ENCODE data around the gene ADAM17.

- TF ChIP-seq FOSL2 (IDR thresholded peaks at IDR 0.05; ENCODE audit: borderline replicate concordance, low read depth) (no peak), RAD21 (IDR thresholded peaks at IDR 0.05; ENCODE audit: low read length) (no peak), MEF2A (IDR thresholded peaks at IDR 0.05; ENCODE audit: borderline replicate concordance, low read depth) (no peak), TCF12 (IDR thresholded peaks at IDR 0.05) (no peak), CTCF (IDR thresholded peaks at IDR 0.05) (no peak), MAX (IDR thresholded peaks at IDR 0.05; ENCODE audit: low read depth) (no peak), TEAD4 (IDR thresholded peaks at IDR 0.05; ENCODE audit: borderline replicate concordance, insufficient read depth) (no peak), GATA2 (CRISPR knock-in tag; IDR thresholded peaks at IDR 0.05) (no peak), POLR2AphosphoS5 (IDR thresholded peaks at IDR 0.05; ENCODE audit: low read depth, low read length) (no peak), PBX3 (IDR thresholded peaks at IDR 0.05) (no peak), TAF1 (IDR thresholded peaks at IDR 0.05; ENCODE audit: borderline replicate concordance, low read depth, low read length) (no peak), JUND (IDR thresholded peaks at IDR 0.05) (no peak)
Measured at GRCh38 chr2:9518163-9518562, 37.5 kb downstream of the ADAM17 start.
